HG02610 (cell line): Measurements from ENCODE around the gene PAQR4.
A peak's percentile ranks its signal among the peaks of the same experiment; 100 is the strongest.

ENCODE experiments used
- ATAC-seq: cut with Tn5 transposase; IDR thresholded peaks from one replicate; pipeline ENCODE4 v1.9.1; 2021; ENCODE audit warnings: mild to moderate bottlenecking, moderate library complexity; ENCODE audit not compliant: unreplicated experiment

The PAQR4 gene

DNA sequence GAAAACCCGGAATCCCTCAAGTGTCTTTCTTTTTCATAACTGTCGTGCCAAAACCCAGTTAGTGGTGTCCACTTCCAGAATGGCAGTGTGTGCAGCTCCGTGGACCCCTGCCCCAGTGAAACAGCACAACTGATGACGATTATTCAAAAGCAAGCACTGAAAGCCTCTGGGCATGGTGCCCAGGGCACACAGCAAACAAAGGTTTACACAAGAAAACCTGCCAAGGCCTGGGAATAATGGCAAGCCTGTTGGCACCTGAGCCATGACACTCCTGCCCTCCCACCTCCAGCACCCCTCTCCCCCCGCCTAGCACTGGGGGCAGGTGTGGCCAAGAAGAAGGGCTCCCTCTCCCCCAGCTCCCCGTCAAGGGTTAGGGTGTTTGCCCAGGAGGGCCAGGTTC lies 8.3 kb downstream of the PAQR4 start:
- no peak for ATAC-seq

- no peak for ATAC-seq
Measured at GRCh38 chr16:2979669-2980226, 10.6 kb downstream of the PAQR4 start.

DNA sequence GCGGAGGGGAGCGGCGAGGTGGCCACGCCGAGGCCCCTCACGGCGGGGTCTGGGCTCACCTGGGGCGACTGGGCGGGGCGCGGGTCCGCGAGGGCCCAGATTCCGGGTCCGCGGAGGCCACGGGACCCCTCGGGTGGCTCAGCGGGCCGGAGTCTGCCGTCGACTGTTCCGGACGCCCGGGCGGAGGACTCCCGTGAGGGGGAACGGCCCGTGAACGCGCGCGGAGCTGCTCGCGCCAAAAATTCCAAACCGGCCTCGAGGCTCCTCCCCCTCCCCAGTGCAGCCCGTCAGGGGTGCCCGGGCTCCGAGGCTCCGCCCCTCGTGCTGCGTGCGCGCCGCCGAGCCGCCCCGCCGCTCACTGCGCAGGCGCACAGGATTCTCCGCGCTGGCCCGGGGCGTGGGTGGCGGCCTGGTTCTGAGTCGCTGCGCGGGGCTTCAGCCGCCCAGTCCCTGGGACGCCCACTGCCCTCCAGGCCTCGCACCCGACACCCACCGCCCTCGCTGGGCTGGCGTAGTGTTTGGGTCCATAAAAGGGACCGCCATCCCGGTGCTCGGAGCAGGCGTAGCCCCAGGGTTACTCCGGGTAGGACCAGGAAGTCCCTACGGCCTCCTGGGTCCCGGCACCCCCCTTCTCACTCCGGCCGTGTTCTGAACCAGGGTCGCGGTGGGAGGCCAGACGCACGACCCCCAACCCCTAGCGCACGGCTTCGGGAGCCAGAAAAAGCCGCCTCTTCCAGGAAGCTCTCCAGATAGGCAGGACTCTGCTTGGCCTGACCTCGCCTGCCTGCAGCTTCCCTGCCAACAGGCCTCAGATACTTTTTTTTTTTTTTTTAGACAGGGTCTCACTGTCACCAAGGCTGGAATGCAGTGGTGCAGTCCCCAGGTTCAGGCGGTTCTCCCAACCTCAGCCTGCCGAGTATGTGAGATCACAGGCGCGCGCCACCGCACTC lies 11.4 kb downstream of the PAQR4 start, which contains the start of gene PKMYT1:
PKMYT1 (minus strand) TSS at position 220 of the 950 bp plus-strand sequence. CDS start 789 bp downstream, outside the sequence.
- ATAC-seq, result peak; percentile 73

DNA sequence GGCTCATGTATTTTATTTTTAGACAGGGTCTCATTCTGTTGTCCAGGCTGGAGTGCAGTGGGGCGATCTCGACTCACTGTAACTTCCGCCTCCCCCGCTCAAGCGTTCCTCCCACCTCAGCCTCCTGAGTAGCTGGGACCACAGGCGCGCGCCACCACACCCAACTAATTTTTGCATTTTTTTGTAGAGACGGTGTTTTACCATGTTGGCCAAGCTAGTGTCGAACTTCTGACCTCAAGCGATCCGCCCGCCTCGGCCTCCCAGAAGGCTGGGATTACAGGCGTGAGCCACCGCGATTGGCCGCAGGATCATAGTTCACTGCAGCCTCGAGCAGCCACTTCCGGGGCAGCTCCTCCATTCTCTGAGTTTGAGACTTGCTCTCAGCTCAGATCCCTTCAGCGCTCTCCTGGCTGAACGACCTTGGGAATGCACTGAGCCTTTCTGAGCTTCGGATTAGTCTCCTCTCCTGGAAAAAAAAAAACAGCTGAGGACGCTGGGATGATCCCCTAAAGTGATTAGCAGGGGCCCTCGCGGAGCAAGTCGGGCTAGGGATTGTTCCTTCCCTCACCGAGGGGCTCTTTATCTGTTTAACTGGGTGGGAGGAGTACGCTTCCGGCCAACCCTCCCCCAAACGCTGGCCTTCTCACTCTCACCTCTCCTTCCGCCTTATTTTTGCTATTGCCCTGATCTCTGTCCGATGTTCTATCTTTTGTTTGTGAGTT lies 12.2 kb downstream of the PAQR4 start:
- no peak for ATAC-seq

- no peak for ATAC-seq
Measured at GRCh38 chr16:2981899-2982250, 12.7 kb downstream of the PAQR4 start.

- no peak for ATAC-seq
Measured at GRCh38 chr16:2982402-2982801, 13.3 kb downstream of the PAQR4 start.

- ATAC-seq, result peak; percentile 43
Measured at GRCh38 chr16:2983706-2984136, 14.6 kb downstream of the PAQR4 start.

GRCh38 chr16:2985462-2985861 lies 16.3 kb downstream of the PAQR4 start:
- no peak for ATAC-seq

DNA sequence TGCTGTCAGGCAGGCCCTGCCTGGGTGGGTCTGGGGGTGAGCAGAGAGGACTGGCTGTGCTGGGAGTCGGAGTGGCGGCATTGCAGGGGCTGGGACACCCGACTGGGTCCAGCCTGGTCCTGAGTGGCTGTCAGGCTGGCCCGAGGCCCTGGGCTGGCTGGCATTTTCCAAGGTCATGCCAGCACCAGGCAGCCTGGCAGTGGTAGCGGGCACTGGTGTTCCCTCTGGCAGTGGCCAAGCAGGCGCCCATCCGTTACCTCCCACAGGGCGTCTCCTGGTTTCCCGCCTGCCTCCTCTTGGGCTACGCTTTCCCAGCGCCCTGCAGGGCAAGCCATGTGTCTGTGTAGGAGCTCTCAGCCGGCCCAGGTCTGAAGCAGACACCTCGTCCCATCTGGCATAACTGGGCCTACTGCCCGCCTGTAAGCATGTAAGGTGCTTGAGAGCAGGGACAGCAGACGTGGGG lies 16.8 kb downstream of the PAQR4 start:
- no peak for ATAC-seq

DNA sequence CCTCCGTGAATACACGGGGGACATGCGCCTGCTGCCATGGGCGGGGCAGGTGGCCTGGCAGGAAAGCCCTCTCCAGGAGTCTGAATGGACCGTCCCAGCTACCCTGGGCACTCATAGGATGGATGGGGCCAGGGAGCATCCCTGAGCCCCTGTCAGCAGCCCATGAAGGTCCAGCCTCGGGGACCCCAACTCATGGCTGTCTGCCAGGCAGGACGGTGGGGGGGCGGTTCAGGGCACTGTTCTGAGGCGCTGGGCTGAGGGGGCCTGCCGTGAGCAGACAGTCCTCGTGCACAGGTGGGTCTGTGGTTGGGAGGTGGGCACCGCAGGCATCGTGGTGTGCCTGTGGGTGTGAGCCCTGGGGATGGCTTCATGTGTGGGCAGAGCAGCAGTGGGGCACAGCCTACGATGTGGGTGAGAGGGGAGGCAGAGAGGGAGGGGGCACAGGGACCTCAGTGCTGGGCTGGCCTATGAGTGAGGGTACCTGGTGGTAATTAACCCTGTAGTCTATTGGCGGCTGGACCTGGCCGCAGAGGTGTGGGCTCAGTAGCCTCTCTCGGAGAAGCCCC lies 17.6 kb downstream of the PAQR4 start:
- no peak for ATAC-seq

DNA sequence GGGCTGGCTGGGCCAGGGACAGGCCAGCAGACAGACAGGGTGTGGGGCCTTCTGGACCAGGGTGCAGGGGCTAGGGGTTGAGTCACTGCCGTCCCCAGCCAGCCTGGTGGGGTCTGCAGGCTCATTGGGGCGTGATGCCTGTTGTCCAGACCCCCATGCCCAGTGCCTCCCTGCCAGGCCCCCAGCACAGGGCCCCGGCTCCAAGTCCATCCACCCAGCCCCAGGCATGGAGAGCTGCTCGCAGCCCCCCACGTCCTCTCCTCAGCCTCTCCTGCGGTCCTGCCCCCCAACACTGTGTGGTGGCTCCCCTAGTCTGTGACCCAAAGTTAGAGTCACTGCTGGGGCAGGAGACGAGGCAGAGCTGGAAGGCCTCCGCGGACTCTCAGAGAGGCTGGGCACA lies 18.1 kb downstream of the PAQR4 start:
- no peak for ATAC-seq

DNA sequence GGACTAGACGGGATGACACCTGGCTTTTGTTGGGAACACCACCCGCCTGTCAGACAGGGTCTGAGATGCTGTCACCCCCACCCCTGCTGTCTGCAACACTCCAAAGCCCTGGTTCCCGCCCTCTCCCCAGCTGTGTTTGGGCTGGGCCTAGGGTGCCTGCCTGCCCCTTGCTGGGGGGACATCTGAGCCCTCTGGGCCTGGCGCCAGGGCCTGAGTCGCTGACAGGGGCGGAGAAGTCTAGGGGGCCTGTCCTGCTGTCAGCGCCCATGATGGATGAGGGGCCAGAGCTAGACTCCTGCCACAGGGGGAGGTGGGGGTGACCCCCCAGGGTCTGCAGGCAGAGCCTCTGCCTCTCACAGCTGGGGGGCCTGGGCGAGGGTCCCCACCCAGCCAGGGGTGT lies 18.7 kb downstream of the PAQR4 start:
- ATAC-seq, result no peak

GRCh38 chr16:2988590-2989099 lies 19.5 kb downstream of the PAQR4 start:
- no peak for ATAC-seq

DNA sequence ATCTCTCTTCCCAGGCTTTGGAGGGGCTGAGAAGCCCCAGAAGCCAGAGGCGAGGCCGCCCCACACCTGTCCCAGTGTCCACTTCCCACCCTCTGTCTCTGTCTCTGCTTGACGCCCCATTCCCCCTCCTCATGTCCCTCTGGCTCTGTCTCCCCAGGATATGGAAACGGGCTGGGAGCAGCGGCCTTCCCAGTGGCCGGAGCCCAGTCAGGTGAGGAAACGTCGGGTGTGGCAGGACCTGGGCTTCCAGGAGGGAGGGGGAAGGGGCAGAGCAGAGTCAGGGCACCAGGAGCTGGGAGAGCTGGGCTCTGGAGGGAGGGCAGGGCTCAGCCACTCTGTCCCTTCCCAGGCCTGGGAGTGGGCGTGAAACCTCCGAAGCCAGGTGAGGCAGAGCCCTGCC lies 21.7 kb downstream of the PAQR4 start:
- no peak for ATAC-seq

DNA sequence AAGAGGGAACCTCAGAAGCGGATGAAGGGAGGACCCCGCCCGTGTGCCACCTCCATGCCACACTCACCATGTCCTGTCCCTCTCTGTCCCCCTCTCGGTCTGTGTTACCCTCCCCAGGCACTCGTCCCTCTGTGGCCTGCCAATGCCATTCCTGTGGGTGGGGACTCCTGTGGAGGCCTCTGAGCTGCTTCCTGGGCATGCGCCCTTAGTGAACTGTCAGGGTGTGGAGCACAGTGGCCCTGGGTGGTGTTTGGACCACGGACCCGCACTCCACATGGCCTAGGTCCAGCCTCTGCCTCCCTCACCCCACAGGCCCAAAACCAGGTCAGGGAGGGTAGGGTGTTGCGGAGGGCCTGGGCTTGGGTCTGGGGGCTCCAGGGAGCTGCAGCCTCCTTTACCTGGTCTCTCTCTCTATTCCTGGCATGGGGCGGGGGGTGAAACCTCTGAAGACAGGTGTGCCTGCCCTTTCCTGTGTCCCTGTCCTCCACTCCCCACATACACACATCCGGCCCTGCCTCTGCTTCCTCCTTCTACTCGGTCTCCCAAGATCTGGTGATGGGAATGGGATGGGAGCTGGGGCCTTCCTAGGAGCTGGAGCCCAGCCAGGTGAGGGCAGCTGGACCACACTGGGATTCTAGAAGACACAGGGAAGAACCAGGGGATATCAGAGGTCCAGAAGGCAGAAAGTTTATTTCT lies 22.6 kb downstream of the PAQR4 start:
- no peak for ATAC-seq

- ATAC-seq, result no peak
Measured at GRCh38 chr16:2992383-2993081, 23.4 kb downstream of the PAQR4 start.

- ATAC-seq, result no peak
Measured at GRCh38 chr16:2996298-2996697, 27.1 kb downstream of the PAQR4 start.

- no peak for ATAC-seq
Measured at GRCh38 chr16:2999929-3000328, 30.8 kb downstream of the PAQR4 start.

DNA sequence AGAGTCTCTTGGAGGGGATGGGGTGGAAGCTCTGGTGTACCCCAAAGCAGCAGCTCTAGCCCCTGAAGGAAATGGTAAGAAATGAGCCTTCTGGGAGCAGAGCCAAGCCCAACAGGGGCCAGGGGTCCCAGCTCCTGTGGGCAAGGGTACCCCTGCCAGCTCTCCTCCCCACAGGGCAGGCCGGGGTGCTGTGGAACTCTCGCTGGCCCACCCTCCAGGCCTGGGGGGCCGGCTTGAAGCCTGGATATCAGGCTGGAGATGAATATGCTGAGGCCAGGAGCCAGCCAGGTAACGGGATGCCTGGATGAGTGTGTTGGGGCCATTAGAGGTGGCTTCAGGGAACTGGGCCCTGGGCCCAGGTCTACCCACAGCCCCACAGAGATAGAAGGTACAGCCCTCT lies 31.4 kb downstream of the PAQR4 start:
- ATAC-seq, result no peak

- no peak for ATAC-seq
Measured at GRCh38 chr16:3001316-3001715, 32.2 kb downstream of the PAQR4 start.
